Brain microvascular endothelial cell (primary cell): ENCODE results near the gene KPNB1.

Source experiments
- DNase-seq: peaks from one replicate; pipeline ENCODE4 v3.0.0-alpha.2; 2020
- H3K27ac ChIP-seq: fragments of 250-450 bp; sonication (Bioruptor Pico); 2 replicates; pipeline ENCODE4 v1.5.1; 2020; ENCODE audit warnings: mild to moderate bottlenecking, moderate library complexity
- H3K27me3 ChIP-seq: fragments of 250-450 bp; sonication (Bioruptor Pico); replicated peaks from 2 replicates; pipeline ENCODE4 v1.5.1; 2020; ENCODE audit warnings: mild to moderate bottlenecking
- H3K36me3 ChIP-seq: fragments of 250-450 bp; sonication (Bioruptor Pico); replicated peaks from 2 replicates; pipeline ENCODE4 v1.5.1; 2020; ENCODE audit warnings: mild to moderate bottlenecking
- H3K4me3 ChIP-seq: 2 replicates; pipeline ENCODE4 v1.5.1; 2011; ENCODE audit warnings: low read depth, mild to moderate bottlenecking, control low read depth, low read length, moderate library complexity
- CTCF ChIP-seq: IDR thresholded peaks from 2 replicates; pipeline ENCODE4 v1.5.1; 2011; ENCODE audit warnings: low read depth, mild to moderate bottlenecking, moderate library complexity, low read length, control low read depth, inconsistent platforms; ENCODE audit errors: missing control alignments
- in situ Hi-C: cut with HindIII; loops from 2 replicates; pipeline ENCODE4 v1.10.0; 2017; ENCODE audit warnings: low sequenced_read_pairs, low pct_ligation_motif_present

The KPNB1 gene

GRCh38 chr17:47726796-47727703 is 77.3 kb downstream of the KPNB1 start:
- in situ Hi-C loops: no loop called here
- H3K36me3 ChIP-seq: no peaks in the 10 kb centered on the region
- H3K27ac ChIP-seq: no peak overlapping the region
- no peak overlapping the region for H3K4me3 ChIP-seq
- no peak for DNase-seq
- no peak for TF ChIP-seq CTCF
- H3K27me3 ChIP-seq: peaks cover 85% of the 10 kb centered on the region

DNA sequence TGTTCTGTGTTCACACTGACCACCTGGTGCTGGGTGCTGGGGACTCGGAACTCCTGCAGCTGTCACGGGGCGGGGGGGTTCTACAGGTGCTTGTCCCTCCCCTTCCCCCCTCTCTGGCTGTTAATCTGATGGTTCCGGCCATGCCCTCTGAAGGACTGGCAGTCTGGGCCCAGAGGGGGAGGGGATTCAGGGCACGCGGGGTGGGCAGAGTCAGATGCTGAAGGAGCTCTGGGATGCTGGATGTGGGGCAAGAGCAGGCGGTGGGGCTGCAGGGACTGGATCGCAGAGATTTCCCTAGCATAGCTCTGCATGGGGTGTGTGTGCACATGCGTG is 78.0 kb downstream of the KPNB1 start:
- Histone ChIP-seq H3K27me3 (peaks cover 85% of the 10 kb centered on the region), H3K4me3 (no peak overlapping the region), H3K36me3 (no peaks in the 10 kb centered on the region), H3K27ac (no peak overlapping the region)
- TF ChIP-seq CTCF: no peak
- DNase-seq: no peak
- in situ Hi-C loops: no loop called here

DNA sequence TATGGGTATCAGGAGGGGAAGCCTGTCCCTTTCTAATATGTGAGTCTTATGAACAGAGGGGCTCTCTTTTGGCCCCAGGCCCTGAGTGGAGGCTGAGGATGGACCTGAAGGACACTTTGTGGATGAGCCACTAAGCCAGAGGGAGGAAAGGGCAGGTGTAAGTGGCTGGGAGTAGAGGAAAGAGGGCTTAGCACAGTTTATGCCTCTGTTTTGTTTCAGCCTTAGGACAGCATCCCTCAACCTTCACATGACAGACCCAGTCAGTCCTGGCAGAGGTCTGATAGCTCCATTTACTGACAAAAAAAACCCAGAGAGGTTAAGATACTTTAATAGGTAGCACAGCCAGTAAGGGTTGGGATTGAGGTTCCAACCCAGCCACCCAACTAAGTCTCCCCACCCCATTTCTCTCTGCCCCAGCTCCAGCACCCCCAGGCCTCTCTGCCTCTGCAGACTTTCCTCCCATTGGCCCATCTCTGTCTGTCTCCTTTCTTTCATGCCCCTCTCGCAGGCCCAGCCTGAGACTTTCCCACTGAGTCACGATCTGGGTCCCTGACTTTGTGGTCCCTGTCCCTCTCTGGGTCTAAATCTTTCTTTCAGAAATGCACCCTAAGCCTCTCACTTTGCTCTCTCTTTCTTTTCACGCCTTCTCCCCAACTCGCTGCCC is 78.6 kb downstream of the KPNB1 start:
- TF ChIP-seq CTCF: no peak
- H3K27me3 ChIP-seq: peaks cover 87% of the 10 kb centered on the region
- no peak for DNase-seq
- H3K36me3 ChIP-seq: no peaks in the 10 kb centered on the region
- in situ Hi-C loops: no loop called here
- no peak overlapping the region for H3K27ac ChIP-seq
- no peak overlapping the region for H3K4me3 ChIP-seq

- DNase-seq: no peak
- in situ Hi-C loops: no loop called here
- H3K27me3 ChIP-seq: peaks cover 90% of the 10 kb centered on the region
- no peak overlapping the region for H3K4me3 ChIP-seq
- H3K36me3 ChIP-seq: no peaks in the 10 kb centered on the region
- no peak for TF ChIP-seq CTCF
- H3K27ac ChIP-seq: no peak overlapping the region
Observed at GRCh38 chr17:47729476-47729875, 79.8 kb downstream of the KPNB1 start.

GRCh38 chr17:47730681-47731080 is 81.0 kb downstream of the KPNB1 start:
- no peak for TF ChIP-seq CTCF
- in situ Hi-C loops: no loop called here
- Histone ChIP-seq H3K36me3 (no peaks in the 10 kb centered on the region), H3K27me3 (peaks cover 87% of the 10 kb centered on the region), H3K4me3 (no peak overlapping the region), H3K27ac (no peak overlapping the region)
- DNase-seq: no peak
